ENCODE results near the gene IRF2BPL. TPM values are rescaled to one million over a fixed set of nuclear protein-coding genes. Genes with fewer than 3 reads are reported as not detected.

The IRF2BPL gene
- total and polyA plus RNA-seq, 3 experiments from 2014 or later: 3.7 to 27.2 (median 25.6) TPM

- Mint-ChIP-seq H3K4me3 (no peak overlapping the region), H3K36me3 (no peaks in the 10 kb centered on the region), H3K9me3 (no peaks in the 10 kb centered on the region), H3K27ac (peak overlapping the region in 1 of 8 donors; percentile 46), H3K27me3 (peaks cover 0 to 7% of the 10 kb centered on the region in 2 donors), H3K4me1 (no peaks in the 10 kb centered on the region)
- ChIA-PET POLR2A (no interaction called here), CTCF (no interaction called here)
- DNase-seq: no peak
- H3K4me1 ChIP-seq (ENCODE audit: insufficient read depth, low read length): no peaks in the 10 kb centered on the region
- no peak overlapping the region for H3K27ac ChIP-seq (ENCODE audit: low read depth, low read length)
- H3K36me3 ChIP-seq (ENCODE audit: insufficient read depth, low read length): no peaks in the 10 kb centered on the region
- H3K9me3 ChIP-seq (ENCODE audit: low read length): no peaks in the 10 kb centered on the region
- H3K4me3 ChIP-seq (ENCODE audit: low read length): no peak overlapping the region
- H3K27me3 ChIP-seq (ENCODE audit: insufficient read depth, low read length, poor library complexity, severe bottlenecking): no peaks in the 10 kb centered on the region
Measured at GRCh38 chr14:77003960-77004710, 24.4 kb downstream of the IRF2BPL start.

- Histone ChIP-seq H3K4me1 (ENCODE audit: insufficient read depth, low read length) (no peaks in the 10 kb centered on the region), H3K9me3 (ENCODE audit: low read length) (no peaks in the 10 kb centered on the region), H3K27ac (ENCODE audit: low read depth, low read length) (no peak overlapping the region), H3K36me3 (ENCODE audit: insufficient read depth, low read length) (no peaks in the 10 kb centered on the region), H3K4me3 (ENCODE audit: low read length) (no peak overlapping the region), H3K27me3 (ENCODE audit: insufficient read depth, low read length, poor library complexity, severe bottlenecking) (no peaks in the 10 kb centered on the region)
- DNase-seq: no peak
- CTCF ChIA-PET: no interaction called here
- Mint-ChIP-seq H3K9me3 (no peaks in the 10 kb centered on the region), H3K27me3 (peaks cover 0 to 7% of the 10 kb centered on the region in 2 donors), H3K27ac (no peak overlapping the region), H3K4me3 (no peak overlapping the region), H3K36me3 (no peaks in the 10 kb centered on the region), H3K4me1 (no peaks in the 10 kb centered on the region)
- POLR2A ChIA-PET: interaction anchor here (0.7 kb wide), 1 partner anchor 89 kb away, joined by 3 read pairs; no protein-coding TSS in a partner anchor
Measured at GRCh38 chr14:77002889-77003288, 25.6 kb downstream of the IRF2BPL start.

GRCh38 chr14:77002335-77002734 is 26.2 kb downstream of the IRF2BPL start:
- no peak overlapping the region for H3K27ac ChIP-seq (ENCODE audit: low read depth, low read length)

GRCh38 chr14:77000340-77001270 is 27.9 kb downstream of the IRF2BPL start:
- H3K4me3 Mint-ChIP-seq: no peak overlapping the region
- no peaks in the 10 kb centered on the region for H3K4me1 Mint-ChIP-seq
- H3K27me3 ChIP-seq (ENCODE audit: insufficient read depth, low read length, poor library complexity, severe bottlenecking): no peaks in the 10 kb centered on the region
- H3K9me3 Mint-ChIP-seq: no peaks in the 10 kb centered on the region
- no peak for DNase-seq
- POLR2A ChIA-PET: no interaction called here
- no peaks in the 10 kb centered on the region for H3K4me1 ChIP-seq (ENCODE audit: insufficient read depth, low read length)
- peaks cover 0 to 7% of the 10 kb centered on the region in 2 donors for H3K27me3 Mint-ChIP-seq
- H3K36me3 Mint-ChIP-seq: no peaks in the 10 kb centered on the region
- CTCF ChIA-PET: no interaction called here
- H3K27ac Mint-ChIP-seq: peak overlapping the region in 1 of 8 donors; percentile 79
- no peaks in the 10 kb centered on the region for H3K36me3 ChIP-seq (ENCODE audit: insufficient read depth, low read length)
- H3K4me3 ChIP-seq (ENCODE audit: low read length): no peak overlapping the region
- no peak overlapping the region for H3K27ac ChIP-seq (ENCODE audit: low read depth, low read length)
- H3K9me3 ChIP-seq (ENCODE audit: low read length): no peaks in the 10 kb centered on the region

More at GRCh38 chr14:77002335-77002734, 26.2 kb downstream of the IRF2BPL start:
- ChIA-PET POLR2A (no interaction called here), CTCF (no interaction called here)
- Histone ChIP-seq H3K9me3 (ENCODE audit: low read length) (no peaks in the 10 kb centered on the region), H3K4me1 (ENCODE audit: insufficient read depth, low read length) (no peaks in the 10 kb centered on the region), H3K36me3 (ENCODE audit: insufficient read depth, low read length) (no peaks in the 10 kb centered on the region), H3K4me3 (ENCODE audit: low read length) (no peak overlapping the region), H3K27me3 (ENCODE audit: insufficient read depth, low read length, poor library complexity, severe bottlenecking) (no peaks in the 10 kb centered on the region)
- no peak overlapping the region for H3K27ac Mint-ChIP-seq
- H3K4me3 Mint-ChIP-seq: no peak overlapping the region
- no peaks in the 10 kb centered on the region for H3K36me3 Mint-ChIP-seq
- no peaks in the 10 kb centered on the region for H3K4me1 Mint-ChIP-seq
- DNase-seq: no peak
- H3K27me3 Mint-ChIP-seq: peaks cover 0 to 7% of the 10 kb centered on the region in 2 donors
- no peaks in the 10 kb centered on the region for H3K9me3 Mint-ChIP-seq

- Histone ChIP-seq H3K27me3 (ENCODE audit: insufficient read depth, low read length, poor library complexity, severe bottlenecking) (no peaks in the 10 kb centered on the region), H3K4me1 (ENCODE audit: insufficient read depth, low read length) (no peaks in the 10 kb centered on the region), H3K9me3 (ENCODE audit: low read length) (no peaks in the 10 kb centered on the region), H3K36me3 (ENCODE audit: insufficient read depth, low read length) (no peaks in the 10 kb centered on the region), H3K4me3 (ENCODE audit: low read length) (no peak overlapping the region), H3K27ac (ENCODE audit: low read depth, low read length) (no peak overlapping the region)
- Mint-ChIP-seq H3K27me3 (peaks cover 0 to 7% of the 10 kb centered on the region in 2 donors), H3K4me3 (no peak overlapping the region), H3K9me3 (no peaks in the 10 kb centered on the region), H3K27ac (no peak overlapping the region), H3K4me1 (no peaks in the 10 kb centered on the region), H3K36me3 (no peaks in the 10 kb centered on the region)
- DNase-seq: no peak
- POLR2A ChIA-PET: no interaction called here
- CTCF ChIA-PET: interaction anchor here (1.0 to 1.2 kb wide), 2 partner anchors 13 to 29 kb away, joined by 3 read pairs; no protein-coding TSS in a partner anchor
Measured at GRCh38 chr14:76998910-76999309, 29.6 kb downstream of the IRF2BPL start.

GRCh38 chr14:76997257-76997970 is 31.1 kb downstream of the IRF2BPL start:
- Mint-ChIP-seq H3K4me3 (no peak overlapping the region), H3K27me3 (peaks cover 0 to 2% of the 10 kb centered on the region in 2 donors), H3K27ac (no peak overlapping the region), H3K36me3 (no peaks in the 10 kb centered on the region), H3K9me3 (no peaks in the 10 kb centered on the region), H3K4me1 (no peaks in the 10 kb centered on the region)
- Histone ChIP-seq H3K9me3 (ENCODE audit: low read length) (no peaks in the 10 kb centered on the region), H3K4me3 (ENCODE audit: low read length) (no peak overlapping the region), H3K27ac (ENCODE audit: low read depth, low read length) (no peak overlapping the region), H3K27me3 (ENCODE audit: insufficient read depth, low read length, poor library complexity, severe bottlenecking) (no peaks in the 10 kb centered on the region), H3K4me1 (ENCODE audit: insufficient read depth, low read length) (no peaks in the 10 kb centered on the region), H3K36me3 (ENCODE audit: insufficient read depth, low read length) (no peaks in the 10 kb centered on the region)
- ChIA-PET CTCF (interaction anchor here (1.3 kb wide), 1 partner anchor 19 kb away, joined by 3 read pairs; no protein-coding TSS in a partner anchor), POLR2A (no interaction called here)
- DNase-seq: no peak

GRCh38 chr14:76996563-76997146 is 31.9 kb downstream of the IRF2BPL start:
- no peaks in the 10 kb centered on the region for H3K4me1 ChIP-seq (ENCODE audit: insufficient read depth, low read length)
- no peaks in the 10 kb centered on the region for H3K36me3 Mint-ChIP-seq
- H3K36me3 ChIP-seq (ENCODE audit: insufficient read depth, low read length): no peaks in the 10 kb centered on the region
- H3K9me3 Mint-ChIP-seq: no peaks in the 10 kb centered on the region
- ChIA-PET CTCF (interaction anchor here (1.3 kb wide), 1 partner anchor 19 kb away, joined by 3 read pairs; no protein-coding TSS in a partner anchor), POLR2A (no interaction called here)
- no peak overlapping the region for H3K27ac Mint-ChIP-seq
- H3K4me3 ChIP-seq (ENCODE audit: low read length): no peak overlapping the region
- H3K4me1 Mint-ChIP-seq: no peaks in the 10 kb centered on the region
- no peaks in the 10 kb centered on the region for H3K9me3 ChIP-seq (ENCODE audit: low read length)
- no peak for DNase-seq
- no peaks in the 10 kb centered on the region for H3K27me3 ChIP-seq (ENCODE audit: insufficient read depth, low read length, poor library complexity, severe bottlenecking)
- no peak overlapping the region for H3K4me3 Mint-ChIP-seq
- no peak overlapping the region for H3K27ac ChIP-seq (ENCODE audit: low read depth, low read length)
- peaks cover 0 to 2% of the 10 kb centered on the region in 2 donors for H3K27me3 Mint-ChIP-seq

All from CD8-positive, alpha-beta memory T cell (primary cell).